ENCODE measurements around the gene BORCS8. TPM values are rescaled to one million over a fixed set of nuclear protein-coding genes. Genes with fewer than 3 reads are reported as not detected.

The BORCS8 gene
- total RNA-seq, 1 donor from 2014 or later, result 28.6 TPM

DNA sequence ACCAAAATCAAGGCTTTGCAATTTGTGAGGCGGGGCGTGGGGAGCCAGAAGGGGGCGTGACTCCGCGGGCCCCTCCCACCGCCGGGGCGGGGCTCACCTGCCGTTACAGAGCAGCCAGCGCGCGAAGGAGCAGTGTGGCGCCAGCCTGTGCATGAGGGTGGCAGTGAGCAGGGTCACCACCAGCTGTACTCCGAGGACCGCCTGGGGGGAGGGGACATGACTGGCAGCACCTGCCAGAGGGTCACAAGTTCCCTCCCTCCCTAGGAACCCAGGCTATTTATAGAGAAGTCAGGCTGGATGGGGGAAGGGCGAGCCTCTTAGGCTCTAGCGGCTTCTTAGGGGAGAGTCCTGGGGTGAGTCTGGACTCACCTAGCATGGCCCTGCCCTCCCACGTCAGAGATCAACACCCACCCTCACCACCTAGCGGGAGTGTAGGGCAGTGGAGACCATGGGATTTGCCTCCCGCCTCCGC lies 57.2 kb downstream of the BORCS8 start:
- intact Hi-C loops (cut with DNase I), result no loop called here
- DNase-seq (ENCODE audit: low spot score) (no peak), ATAC-seq (no peak)

DNA sequence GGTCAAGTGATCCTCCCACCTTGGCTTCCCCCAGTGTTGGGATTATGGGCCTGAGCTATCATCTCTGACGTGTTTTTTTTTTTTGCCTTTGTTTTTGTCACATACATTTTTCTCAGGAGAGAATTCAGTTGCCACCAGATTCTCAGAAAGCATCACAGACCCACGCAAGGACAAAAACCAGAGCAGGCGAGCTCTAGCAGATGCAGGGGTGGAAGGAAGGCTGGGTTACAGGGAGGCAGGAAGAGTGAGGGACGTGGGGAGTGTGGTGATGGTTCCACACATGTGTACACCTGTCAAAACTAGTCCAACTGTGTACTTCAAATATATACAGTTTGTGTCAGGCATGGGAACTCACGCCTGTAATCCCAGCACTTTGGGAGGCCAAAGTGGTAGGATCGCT lies 58.0 kb downstream of the BORCS8 start:
- ATAC-seq, result no peak
- intact Hi-C loops (cut with DNase I), result no loop called here
- DNase-seq (ENCODE audit: low spot score), result no peak

DNA sequence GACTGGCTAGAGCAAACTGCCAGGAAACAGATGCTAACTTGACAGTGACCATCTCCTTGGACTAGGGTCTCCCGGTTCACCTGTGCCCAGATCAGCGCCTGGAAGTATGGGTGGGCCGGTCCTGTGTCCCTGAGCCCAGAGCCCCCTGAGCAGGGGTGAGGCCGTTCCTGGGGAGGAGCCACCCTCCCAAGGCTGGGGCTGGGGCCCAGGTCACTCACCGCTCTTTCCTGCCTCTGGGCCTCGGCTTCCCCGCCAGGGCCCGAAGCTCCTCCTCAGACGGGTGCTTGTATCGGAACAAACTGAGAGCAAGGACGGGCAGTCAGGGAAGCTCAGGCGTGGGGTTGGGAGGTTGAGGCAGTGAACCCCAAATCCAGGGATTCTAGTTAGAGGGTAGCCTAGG lies 59.0 kb downstream of the BORCS8 start:
- DNase-seq (ENCODE audit: low spot score) (no peak), ATAC-seq (no peak)
- intact Hi-C loops (cut with DNase I), result no loop called here

DNA sequence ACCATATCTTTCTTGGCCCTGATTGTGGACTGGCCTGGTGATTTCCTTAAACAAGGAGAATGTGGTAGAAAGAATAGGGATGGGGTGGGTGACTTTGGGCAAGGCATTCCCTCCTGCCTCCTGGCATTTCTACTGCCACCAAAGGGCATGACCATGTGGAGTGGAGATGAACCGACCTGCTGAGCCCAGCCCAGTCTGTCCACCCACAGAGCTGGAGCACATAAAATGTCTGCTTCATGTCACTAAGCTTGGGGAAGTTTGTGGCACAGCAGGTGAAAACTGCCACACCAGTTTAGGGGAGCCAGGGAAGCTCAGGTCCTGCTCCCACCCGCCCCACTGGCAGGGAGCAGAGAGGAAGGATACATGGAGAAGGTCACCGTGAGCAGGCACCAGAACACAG lies 60.0 kb downstream of the BORCS8 start:
- intact Hi-C loops (cut with DNase I), result no loop called here
- DNase-seq (ENCODE audit: low spot score), result no peak
- no peak for ATAC-seq

Other genes starting within 250 kb of the BORCS8 start
- gene SUGP2, start 158.6 kb downstream of the BORCS8 start, total RNA-seq, result 87.7 TPM
- gene ARMC6, start 158.5 kb downstream of the BORCS8 start, total RNA-seq, result 12.3 TPM
- gene SLC25A42, start 128.2 kb downstream of the BORCS8 start, total RNA-seq, result 14.8 TPM
- 20.7 TPM for gene TMEM161A, start 53.7 kb downstream of the BORCS8 start, total RNA-seq
- gene MEF2B, start 21.9 kb downstream of the BORCS8 start, total RNA-seq, result 4.7 TPM
- gene RFXANK, start 106 bp upstream of the BORCS8 start, total RNA-seq, result 58.2 TPM
- gene NR2C2AP, start 11.3 kb upstream of the BORCS8 start, total RNA-seq, result 9.2 TPM
- not detected for gene NCAN, start 19.8 kb upstream of the BORCS8 start, total RNA-seq
- 0.71 TPM for gene TM6SF2, start 81.1 kb upstream of the BORCS8 start, total RNA-seq
- 43.7 TPM for gene SUGP1, start 128.4 kb upstream of the BORCS8 start, total RNA-seq
- gene MAU2, start 128.7 kb upstream of the BORCS8 start, total RNA-seq, result 78.5 TPM
- gene GATAD2A, start 213.5 kb upstream of the BORCS8 start, total RNA-seq, result 57.7 TPM

Data from sciatic nerve (tissue), 2 donors.